GM12878 (cell line): ENCODE measurements around the gene BTNL9.

Experiments
- BHLHE40 ChIP-seq, 2 experiments: fragments of 450-650 bp in 1 of 2; IDR thresholded peaks; 2 replicates each; pipeline ENCODE4 v1.6.1; 2011 to 2017; ENCODE audit warnings: low read depth in 2 of 2, borderline replicate concordance in 1 of 2, improper control_type of control experiment in 1 of 2, low read length in 1 of 2, mild to moderate bottlenecking in 1 of 2
- CBX5 ChIP-seq: sonication (generic); IDR thresholded peaks from 2 replicates; pipeline ENCODE4 v1.6.1; 2016; ENCODE audit warnings: low read depth, moderate library complexity, mild to moderate bottlenecking, inconsistent platforms
- NR2C2 ChIP-seq: IDR thresholded peaks from 2 replicates; pipeline ENCODE4 v1.6.1; 2011; ENCODE audit warnings: borderline replicate concordance, low read depth; ENCODE audit not compliant: control insufficient read depth, insufficient read length
- POLR2A ChIP-seq: IDR thresholded peaks from 2 replicates; pipeline ENCODE4 v1.6.1; 2011; ENCODE audit warnings: low read depth, mild to moderate bottlenecking, low read length
- RBBP5 ChIP-seq: fragments of 200-600 bp; sonication (generic); conservative IDR thresholded peaks from 2 replicates; pipeline ENCODE4 v1.6.1; 2016
- SIN3A ChIP-seq: IDR thresholded peaks from 2 replicates; pipeline ENCODE4 v1.6.1; 2012; ENCODE audit warnings: low read depth, low read length, improper control_type of control experiment
- SP1 ChIP-seq: IDR thresholded peaks from one replicate; pipeline ENCODE4 v1.6.1; 2011; ENCODE audit warnings: low read depth, low read length
- SPI1 ChIP-seq: IDR thresholded peaks from 2 replicates; pipeline ENCODE4 v1.6.1; 2011; ENCODE audit warnings: low read depth, mild to moderate bottlenecking, low read length, moderate library complexity, borderline replicate concordance; ENCODE audit not compliant: insufficient read depth
- SRF ChIP-seq, 2 experiments: IDR thresholded peaks; 2 replicates each; pipeline ENCODE4 v1.6.1; 2011; ENCODE audit warnings: low read depth in 2 of 2, low read length in 2 of 2, mild to moderate bottlenecking in 1 of 2, moderate library complexity in 1 of 2
- STAT3 ChIP-seq: IDR thresholded peaks from 2 replicates; pipeline ENCODE4 v1.6.1; 2011; ENCODE audit warnings: low read depth, low read length, improper control_type of control experiment
- YY1 ChIP-seq: IDR thresholded peaks from 2 replicates; pipeline ENCODE4 v1.6.1; 2011; ENCODE audit warnings: low read depth, mild to moderate bottlenecking, low read length
- TF ChIP-seq, protein P1 (sequence below), 3 experiments: IDR thresholded peaks in 2 of 3; conservative IDR thresholded peaks in 1 of 3; 2 replicates each; pipeline ENCODE4 v1.5.1; 2011; ENCODE audit warnings: low read depth in 3 of 3, low read length in 3 of 3, mild to moderate bottlenecking in 3 of 3, control low read depth in 2 of 3, moderate library complexity in 2 of 3, inconsistent platforms in 1 of 3, mixed read lengths in 1 of 3; ENCODE audit not compliant: control insufficient read depth in 2 of 3, insufficient read depth in 1 of 3; ENCODE audit errors: extremely low read depth in 1 of 3
- TF ChIP-seq, protein P2 (sequence below): fragments of 450-650 bp; IDR thresholded peaks from 2 replicates; pipeline ENCODE4 v1.6.1; 2017; ENCODE audit warnings: borderline replicate concordance
- TF ChIP-seq, protein P3 (sequence below): IDR thresholded peaks from 2 replicates; pipeline ENCODE4 v1.6.1; 2012; ENCODE audit warnings: low read depth, low read length, improper control_type of control experiment

DNA sequence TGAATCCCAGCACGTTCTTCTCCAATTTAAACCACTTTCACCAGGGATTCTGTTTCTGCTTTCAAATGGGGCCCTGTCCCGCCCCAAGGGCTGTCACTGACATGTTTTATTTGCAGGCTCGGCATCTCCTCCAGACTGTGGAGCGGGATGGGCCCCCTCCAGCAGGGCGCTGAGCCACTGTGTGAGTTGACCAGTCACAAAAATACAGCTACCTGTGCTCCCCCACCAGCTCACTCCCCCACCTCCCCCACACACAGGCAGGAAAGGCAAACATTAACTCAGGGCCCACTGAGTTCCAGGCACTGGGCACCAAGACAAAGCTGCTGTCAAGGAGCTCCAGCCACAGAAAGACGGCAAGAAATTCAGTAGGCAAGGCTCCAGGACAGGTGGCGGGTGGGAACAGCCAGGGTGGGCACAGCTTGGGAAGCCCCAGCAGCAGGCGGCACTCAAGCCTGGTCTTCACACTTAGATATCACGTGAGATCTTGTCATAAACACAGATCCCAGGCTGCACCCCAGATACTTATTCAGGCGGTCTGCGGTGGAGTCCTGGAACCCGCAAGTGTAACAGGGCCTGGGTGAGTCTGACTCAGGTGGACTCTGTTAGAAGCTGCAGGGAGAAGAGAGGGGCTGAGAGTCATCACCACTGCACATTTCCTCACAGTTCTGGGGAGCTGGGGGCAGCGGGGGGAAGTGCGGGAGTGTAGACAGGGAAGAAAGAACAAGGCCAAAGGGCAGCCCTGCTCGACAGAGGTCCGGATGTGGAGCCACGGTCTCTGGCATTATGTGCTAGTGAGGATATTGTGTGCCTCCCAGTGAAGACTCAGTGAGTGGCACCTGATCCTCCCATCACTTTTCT, 46.2 kb downstream of the BTNL9 start:
- no peak for TF ChIP-seq POLR2A
- no peak for TF ChIP-seq YY1
- TF ChIP-seq SP1, result no peak
- TF ChIP-seq, protein P1, sequence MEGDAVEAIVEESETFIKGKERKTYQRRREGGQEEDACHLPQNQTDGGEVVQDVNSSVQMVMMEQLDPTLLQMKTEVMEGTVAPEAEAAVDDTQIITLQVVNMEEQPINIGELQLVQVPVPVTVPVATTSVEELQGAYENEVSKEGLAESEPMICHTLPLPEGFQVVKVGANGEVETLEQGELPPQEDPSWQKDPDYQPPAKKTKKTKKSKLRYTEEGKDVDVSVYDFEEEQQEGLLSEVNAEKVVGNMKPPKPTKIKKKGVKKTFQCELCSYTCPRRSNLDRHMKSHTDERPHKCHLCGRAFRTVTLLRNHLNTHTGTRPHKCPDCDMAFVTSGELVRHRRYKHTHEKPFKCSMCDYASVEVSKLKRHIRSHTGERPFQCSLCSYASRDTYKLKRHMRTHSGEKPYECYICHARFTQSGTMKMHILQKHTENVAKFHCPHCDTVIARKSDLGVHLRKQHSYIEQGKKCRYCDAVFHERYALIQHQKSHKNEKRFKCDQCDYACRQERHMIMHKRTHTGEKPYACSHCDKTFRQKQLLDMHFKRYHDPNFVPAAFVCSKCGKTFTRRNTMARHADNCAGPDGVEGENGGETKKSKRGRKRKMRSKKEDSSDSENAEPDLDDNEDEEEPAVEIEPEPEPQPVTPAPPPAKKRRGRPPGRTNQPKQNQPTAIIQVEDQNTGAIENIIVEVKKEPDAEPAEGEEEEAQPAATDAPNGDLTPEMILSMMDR (IDR thresholded peaks at IDR 0.05 in 2 of 3, conservative IDR thresholded peaks at IDR 0.05 in 1 of 3; ENCODE audit: control insufficient read depth in 2 of 3, extremely low read depth in 1 of 3, insufficient read depth in 1 of 3, low read depth in 3 of 3, low read length in 3 of 3), result no peak
- TF ChIP-seq RBBP5, result no peak
- TF ChIP-seq STAT3, result no peak
- no peak for TF ChIP-seq SPI1
- TF ChIP-seq BHLHE40 (IDR thresholded peaks at IDR 0.05; ENCODE audit: borderline replicate concordance in 1 of 2, low read depth in 2 of 2, low read length in 1 of 2), result no peak
- TF ChIP-seq, protein P2, sequence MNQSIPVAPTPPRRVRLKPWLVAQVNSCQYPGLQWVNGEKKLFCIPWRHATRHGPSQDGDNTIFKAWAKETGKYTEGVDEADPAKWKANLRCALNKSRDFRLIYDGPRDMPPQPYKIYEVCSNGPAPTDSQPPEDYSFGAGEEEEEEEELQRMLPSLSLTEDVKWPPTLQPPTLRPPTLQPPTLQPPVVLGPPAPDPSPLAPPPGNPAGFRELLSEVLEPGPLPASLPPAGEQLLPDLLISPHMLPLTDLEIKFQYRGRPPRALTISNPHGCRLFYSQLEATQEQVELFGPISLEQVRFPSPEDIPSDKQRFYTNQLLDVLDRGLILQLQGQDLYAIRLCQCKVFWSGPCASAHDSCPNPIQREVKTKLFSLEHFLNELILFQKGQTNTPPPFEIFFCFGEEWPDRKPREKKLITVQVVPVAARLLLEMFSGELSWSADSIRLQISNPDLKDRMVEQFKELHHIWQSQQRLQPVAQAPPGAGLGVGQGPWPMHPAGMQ, result no peak
- no peak for TF ChIP-seq SRF (IDR thresholded peaks at IDR 0.05; ENCODE audit: low read depth in 2 of 2, low read length in 2 of 2)
- TF ChIP-seq NR2C2, result no peak
- no peak for TF ChIP-seq CBX5
- no peak for TF ChIP-seq SIN3A
- TF ChIP-seq, protein P3, sequence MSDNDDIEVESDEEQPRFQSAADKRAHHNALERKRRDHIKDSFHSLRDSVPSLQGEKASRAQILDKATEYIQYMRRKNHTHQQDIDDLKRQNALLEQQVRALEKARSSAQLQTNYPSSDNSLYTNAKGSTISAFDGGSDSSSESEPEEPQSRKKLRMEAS, result no peak
